Activated T-cell treated with anti-CD3 and anti-CD28 coated beads for 4 hours (primary cell): ENCODE measurements around the gene TBC1D26.
"Not testable (repeated sequence)": the region's sequence is repeated elsewhere in the genome, so short reads cannot be mapped to it uniquely, and the experiment has no call there.

Experiments
- DNase-seq: peaks from one replicate; pipeline ENCODE4 v3.0.0-alpha.2; 2020

Gene TBC1D26

GRCh38 chr17:15744074-15744676 is 12.1 kb downstream of the TBC1D26 start:
- DNase-seq, result no peak

- no peak for DNase-seq
Observed at GRCh38 chr17:15744885-15745284, 12.8 kb downstream of the TBC1D26 start.

- not testable (repeated sequence) for DNase-seq
Observed at GRCh38 chr17:15749403-15749802, 17.3 kb downstream of the TBC1D26 start.

- not testable (repeated sequence) for DNase-seq
Observed at GRCh38 chr17:15768865-15769533, 36.9 kb downstream of the TBC1D26 start.

- DNase-seq, result not testable (repeated sequence)
Observed at GRCh38 chr17:15770679-15771078, 38.6 kb downstream of the TBC1D26 start.

- no peak for DNase-seq
Observed at GRCh38 chr17:15776871-15777270, 44.8 kb downstream of the TBC1D26 start.

GRCh38 chr17:15777297-15777696 is 45.2 kb downstream of the TBC1D26 start:
- DNase-seq, result no peak

- DNase-seq, result no peak
Observed at GRCh38 chr17:15777717-15778116, 45.6 kb downstream of the TBC1D26 start.

- DNase-seq, result no peak
Observed at GRCh38 chr17:15779119-15779518, 47.0 kb downstream of the TBC1D26 start.

GRCh38 chr17:15780188-15780587 is 48.1 kb downstream of the TBC1D26 start:
- no peak for DNase-seq

GRCh38 chr17:15782866-15783265 is 50.8 kb downstream of the TBC1D26 start:
- DNase-seq, result peak; percentile 14

GRCh38 chr17:15783461-15783860 is 51.4 kb downstream of the TBC1D26 start:
- DNase-seq, result no peak

- DNase-seq, result not testable (repeated sequence)
Observed at GRCh38 chr17:15784351-15784750, 52.3 kb downstream of the TBC1D26 start.

GRCh38 chr17:15787363-15788075 is 55.4 kb downstream of the TBC1D26 start:
- not testable (repeated sequence) for DNase-seq

- DNase-seq, result not testable (repeated sequence)
Observed at GRCh38 chr17:15788365-15788764, 56.3 kb downstream of the TBC1D26 start.
